WTC11 (cell line): ENCODE measurements around the gene TMPRSS13. TPM values are rescaled to one million over a fixed set of nuclear protein-coding genes. Genes with fewer than 3 reads are reported as not detected.

Experiments
- ATAC-seq: fragments of 200-7000 bp; cut with Tn5 transposase; 2 replicates; pipeline ENCODE4 v1.10.0; 2021; ENCODE audit warnings: mild to moderate bottlenecking, moderate library complexity
- CTCF ChIA-PET: fragments of 300-600 bp; sonication (Branson Sonifier 250); formaldehyde crosslinking; loops from one replicate; lab custom pipeline; 2021; ENCODE audit warnings: antibody characterized with exemption; lab: Charles Lee
- POLR2A ChIA-PET: fragments of 350-600 bp; sonication (Branson Sonifier 250); formaldehyde crosslinking; loops from one replicate; lab custom pipeline; 2021; ENCODE audit warnings: antibody characterized with exemption; lab: Charles Lee
- DNase-seq: peaks from one replicate; pipeline ENCODE4 v3.0.0; 2021; ENCODE audit warnings: low spot score
- H3K27ac Mint-ChIP-seq: 2 replicates; pipeline ENCODE4 v1.8.0; 2021; ENCODE audit warnings: mixed read lengths
- H3K27me3 Mint-ChIP-seq: 2 replicates; pipeline ENCODE4 v1.8.0; 2021; ENCODE audit warnings: low read depth, mild to moderate bottlenecking, moderate library complexity, mixed read lengths
- H3K36me3 Mint-ChIP-seq: 2 replicates; pipeline ENCODE4 v1.8.0; 2021; ENCODE audit warnings: mixed read lengths
- H3K4me1 Mint-ChIP-seq: 2 replicates; pipeline ENCODE4 v1.8.0; 2022; ENCODE audit warnings: mixed read lengths
- H3K4me3 Mint-ChIP-seq: 2 replicates; pipeline ENCODE4 v1.8.0; 2021; ENCODE audit warnings: mild to moderate bottlenecking, moderate library complexity, mixed read lengths
- H3K9me3 Mint-ChIP-seq: 2 replicates; pipeline ENCODE4 v1.8.0; 2021; ENCODE audit warnings: mixed read lengths
- CREB1 ChIP-seq: sonication (generic); formaldehyde crosslinking; IDR thresholded peaks from 2 replicates; pipeline ENCODE4 v1.8.0; 2023; ENCODE audit warnings: mild to moderate bottlenecking, missing genetic modification reagents
- ELF4 ChIP-seq: sonication (generic); formaldehyde crosslinking; IDR thresholded peaks from 2 replicates; pipeline ENCODE4 v1.8.1; 2022; ENCODE audit warnings: low read depth, mild to moderate bottlenecking, moderate library complexity, missing genetic modification reagents
- GTF2I ChIP-seq: fragments of 250-450 bp; sonication (Bioruptor Pico); conservative IDR thresholded peaks from 2 replicates; pipeline ENCODE4 v1.4.0; 2021; ENCODE audit warnings: mild to moderate bottlenecking
- HMGA2 ChIP-seq: fragments of 250-450 bp; sonication (Bioruptor Pico); IDR thresholded peaks from 2 replicates; pipeline ENCODE4 v1.4.0; 2021; ENCODE audit warnings: mild to moderate bottlenecking, moderate library complexity
- JUN ChIP-seq: sonication (generic); formaldehyde crosslinking; IDR thresholded peaks from 2 replicates; pipeline ENCODE4 v1.8.0; 2023; ENCODE audit warnings: mild to moderate bottlenecking, missing genetic modification reagents
- MLX ChIP-seq: sonication (generic); formaldehyde crosslinking; IDR thresholded peaks from 2 replicates; pipeline ENCODE4 v1.8.1; 2023; ENCODE audit warnings: mild to moderate bottlenecking, missing genetic modification reagents, moderate library complexity
- NR1H2 ChIP-seq: sonication (generic); formaldehyde crosslinking; IDR thresholded peaks from 2 replicates; pipeline ENCODE4 v1.9.0; 2021; ENCODE audit warnings: mild to moderate bottlenecking, moderate library complexity, missing genetic modification reagents
- RELA ChIP-seq: sonication (generic); formaldehyde crosslinking; IDR thresholded peaks from 2 replicates; pipeline ENCODE4 v1.8.1; 2022; ENCODE audit warnings: missing genetic modification reagents, mild to moderate bottlenecking, borderline replicate concordance
- TEAD4 ChIP-seq: sonication (generic); formaldehyde crosslinking; IDR thresholded peaks from 2 replicates; pipeline ENCODE4 v1.8.0; 2022; ENCODE audit warnings: mild to moderate bottlenecking, missing genetic modification reagents
- ZBTB21 ChIP-seq: sonication (generic); formaldehyde crosslinking; IDR thresholded peaks from 2 replicates; pipeline ENCODE4 v1.8.1; 2023; ENCODE audit warnings: mild to moderate bottlenecking, missing genetic modification reagents, borderline replicate concordance
- total RNA-seq: library from RNA; stranded (reverse); gene quantifications from 3 replicates; pipeline ENCODE4 v1.2.3, GENCODE V29; 2021
- TF ChIP-seq, protein P1 (sequence below): fragments of 250-450 bp; sonication (Bioruptor Pico); IDR thresholded peaks from 2 replicates; pipeline ENCODE4 v1.9.0; 2021; ENCODE audit warnings: mild to moderate bottlenecking
- TF ChIP-seq, protein P2 (sequence below): sonication (generic); formaldehyde crosslinking; IDR thresholded peaks from 2 replicates; pipeline ENCODE4 v1.8.1; 2023; ENCODE audit warnings: mild to moderate bottlenecking, moderate library complexity, missing genetic modification reagents
- TF ChIP-seq, protein P3 (sequence below): fragments of 250-450 bp; sonication (Bioruptor Pico); conservative IDR thresholded peaks from 2 replicates; pipeline ENCODE4 v1.9.0; 2021; ENCODE audit warnings: mild to moderate bottlenecking

The TMPRSS13 gene
- total RNA-seq, 1 experiment from 2014 or later = 0.63 TPM

DNA sequence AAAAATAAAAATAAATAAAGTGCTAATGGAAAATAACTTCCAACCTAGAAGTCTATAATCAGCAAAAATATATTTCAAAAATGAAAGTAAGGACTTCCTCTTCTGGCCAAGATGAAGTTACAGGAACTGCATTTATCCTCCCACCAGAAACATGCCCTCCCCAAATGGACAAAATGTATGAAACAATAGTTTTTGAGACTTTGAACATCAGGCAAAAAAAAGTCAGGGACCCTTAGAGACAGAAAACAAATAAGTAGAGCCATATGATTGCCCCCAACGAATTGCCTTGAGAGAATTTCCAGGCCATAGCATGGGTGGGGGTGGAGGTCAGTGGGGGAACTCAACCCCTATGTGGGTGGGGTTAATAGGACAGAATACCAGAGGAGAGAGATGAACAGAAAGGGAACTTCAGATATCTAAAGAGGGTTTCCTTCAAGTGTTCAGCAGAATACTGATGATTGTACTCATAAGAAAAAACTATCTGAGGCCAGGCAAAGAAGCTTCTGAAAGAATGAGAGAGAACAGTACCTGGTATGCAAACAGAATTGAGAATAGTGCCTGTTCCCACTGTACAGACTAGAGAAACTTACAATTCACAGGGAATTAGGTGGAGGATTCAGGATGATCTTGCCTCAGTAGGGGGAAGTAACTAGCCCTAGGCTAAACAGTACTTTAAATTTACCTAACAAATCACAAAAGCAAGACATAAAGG is 30.4 kb upstream of the TMPRSS13 start (continued):
- TF ChIP-seq JUN (CRISPR knock-in tag) = no peak
- TF ChIP-seq TEAD4 (CRISPR knock-in tag) = no peak
- TF ChIP-seq, protein P1, sequence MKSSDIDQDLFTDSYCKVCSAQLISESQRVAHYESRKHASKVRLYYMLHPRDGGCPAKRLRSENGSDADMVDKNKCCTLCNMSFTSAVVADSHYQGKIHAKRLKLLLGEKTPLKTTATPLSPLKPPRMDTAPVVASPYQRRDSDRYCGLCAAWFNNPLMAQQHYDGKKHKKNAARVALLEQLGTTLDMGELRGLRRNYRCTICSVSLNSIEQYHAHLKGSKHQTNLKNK (CRISPR knock-in tag) = no peak
- TF ChIP-seq, all 79 proteins: peak for 0

GRCh38 chr11:117958949-117959348 is 29.7 kb upstream of the TMPRSS13 start:
- H3K4me1 Mint-ChIP-seq = peaks cover 3% of the 10 kb centered on the region; the same call in 1 of the 2 replicates
- no peak overlapping the region for H3K4me3 Mint-ChIP-seq
- ChIA-PET POLR2A (no interaction called here), CTCF (no interaction called here)
- H3K36me3 Mint-ChIP-seq = no peaks in the 10 kb centered on the region
- no peak overlapping the region for H3K27ac Mint-ChIP-seq
- peaks cover 4% of the 10 kb centered on the region; the same call in 1 of the 2 replicates for H3K27me3 Mint-ChIP-seq
- DNase-seq (no peak), ATAC-seq (no peak)
- no peak for TF ChIP-seq RELA
- no peak for TF ChIP-seq HMGA2
- TF ChIP-seq, protein P2, sequence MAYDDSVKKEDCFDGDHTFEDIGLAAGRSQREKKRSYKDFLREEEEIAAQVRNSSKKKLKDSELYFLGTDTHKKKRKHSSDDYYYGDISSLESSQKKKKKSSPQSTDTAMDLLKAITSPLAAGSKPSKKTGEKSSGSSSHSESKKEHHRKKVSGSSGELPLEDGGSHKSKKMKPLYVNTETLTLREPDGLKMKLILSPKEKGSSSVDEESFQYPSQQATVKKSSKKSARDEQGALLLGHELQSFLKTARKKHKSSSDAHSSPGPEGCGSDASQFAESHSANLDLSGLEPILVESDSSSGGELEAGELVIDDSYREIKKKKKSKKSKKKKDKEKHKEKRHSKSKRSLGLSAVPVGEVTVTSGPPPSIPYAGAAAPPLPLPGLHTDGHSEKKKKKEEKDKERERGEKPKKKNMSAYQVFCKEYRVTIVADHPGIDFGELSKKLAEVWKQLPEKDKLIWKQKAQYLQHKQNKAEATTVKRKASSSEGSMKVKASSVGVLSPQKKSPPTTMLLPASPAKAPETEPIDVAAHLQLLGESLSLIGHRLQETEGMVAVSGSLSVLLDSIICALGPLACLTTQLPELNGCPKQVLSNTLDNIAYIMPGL (CRISPR knock-in tag) = no peak
- no peak for TF ChIP-seq MLX (CRISPR knock-in tag)
- no peak for TF ChIP-seq ZBTB21 (CRISPR knock-in tag)
- no peak for TF ChIP-seq ELF4 (CRISPR knock-in tag)
- TF ChIP-seq, protein P3, sequence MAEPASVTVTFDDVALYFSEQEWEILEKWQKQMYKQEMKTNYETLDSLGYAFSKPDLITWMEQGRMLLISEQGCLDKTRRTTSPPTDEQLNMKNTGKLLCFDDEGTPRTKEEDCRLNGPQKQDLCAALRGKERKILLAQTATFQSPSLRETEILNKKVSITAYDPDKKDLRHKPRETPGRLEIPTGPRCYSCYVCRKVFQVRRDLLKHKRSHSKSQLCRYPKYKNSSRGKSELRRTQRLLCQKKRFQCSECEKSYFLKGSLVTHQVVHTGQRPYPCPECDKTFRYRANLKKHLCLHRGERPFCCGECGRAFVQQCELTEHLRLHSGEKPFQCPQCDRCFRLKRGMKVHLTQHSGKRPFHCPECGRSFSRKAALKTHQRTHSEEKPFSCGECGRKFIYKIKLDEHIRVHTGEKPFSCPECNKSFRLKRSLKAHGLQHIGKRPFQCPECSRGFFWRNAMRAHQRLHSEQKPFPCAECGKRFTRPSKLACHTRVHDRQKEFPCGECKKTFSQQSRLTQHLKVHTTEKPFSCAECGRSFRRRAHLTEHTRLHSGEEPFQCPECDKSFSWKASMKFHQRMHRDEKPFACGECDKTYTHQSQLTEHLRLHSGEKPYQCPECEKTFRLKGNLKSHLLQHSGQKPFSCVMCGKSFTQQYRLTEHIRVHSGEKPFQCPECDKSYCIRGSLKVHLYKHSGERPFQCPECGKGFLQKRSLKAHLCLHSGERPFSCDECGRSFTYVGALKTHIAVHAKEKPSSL (CRISPR knock-in tag) = no peak
- H3K9me3 Mint-ChIP-seq = peaks cover 6% of the 10 kb centered on the region; the same call in 1 of the 2 replicates

- peaks cover 4% of the 10 kb centered on the region; the same call in 1 of the 2 replicates for H3K9me3 Mint-ChIP-seq
- no peak overlapping the region for H3K27ac Mint-ChIP-seq
- H3K4me3 Mint-ChIP-seq = no peak overlapping the region
- ChIA-PET CTCF (interaction anchor here (0.6 to 3.0 kb wide), 6 partner anchors 38 to 460 kb away, joined by 3 to 9 read pairs (median 4); no protein-coding TSS in a partner anchor), POLR2A (no interaction called here)
- no peaks in the 10 kb centered on the region for H3K4me1 Mint-ChIP-seq
- ATAC-seq = no peak
- H3K27me3 Mint-ChIP-seq = peaks cover 4% of the 10 kb centered on the region; the same call in 1 of the 2 replicates
- no peaks in the 10 kb centered on the region for H3K36me3 Mint-ChIP-seq
- TF ChIP-seq JUN (CRISPR knock-in tag) (no peak), NR1H2 (CRISPR knock-in tag) (no peak), GTF2I (CRISPR knock-in tag) (no peak), CREB1 (no peak)
- no peak for DNase-seq
Observed at GRCh38 chr11:117953024-117953671, 23.9 kb upstream of the TMPRSS13 start.
